ENCODE measurements around the gene CACNA1C. TPM values are rescaled to one million over a fixed set of nuclear protein-coding genes. Genes with fewer than 3 reads are reported as not detected.
A peak's percentile ranks its signal among the peaks of the same experiment; 100 is the strongest.

CACNA1C gene
- total RNA-seq, 4 donors from 2014 or later, result 1.5 to 13.5 (median 2.1) TPM

DNA sequence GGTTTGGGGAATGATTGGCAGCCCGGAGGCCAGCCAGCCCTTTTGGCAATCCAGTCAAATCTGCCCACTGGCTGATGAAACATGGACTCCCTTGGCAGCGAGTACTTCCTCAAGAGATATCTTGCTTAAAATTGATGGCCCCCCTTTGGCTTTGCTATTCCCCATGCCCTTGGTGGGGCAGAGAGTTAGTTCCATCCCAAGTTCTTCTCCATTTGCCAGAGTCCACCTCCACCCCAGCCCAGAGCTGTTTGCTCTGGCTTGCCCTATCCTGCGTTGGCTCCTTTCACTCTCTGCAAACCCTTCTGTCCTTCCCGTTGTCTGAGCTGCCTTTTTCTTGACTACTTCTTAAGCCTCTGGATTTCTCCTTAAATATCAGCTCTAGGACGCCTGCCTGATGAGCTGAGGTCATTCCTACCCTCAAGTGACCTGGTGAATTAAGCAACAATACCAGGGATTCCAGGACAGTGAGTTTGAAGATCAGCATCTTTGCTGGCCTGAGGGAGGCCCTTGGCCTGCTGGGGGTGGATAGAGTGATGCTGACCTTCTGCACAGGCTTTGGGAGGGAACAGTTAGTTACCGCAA lies 212.0 kb downstream of the CACNA1C start:
- DNase-seq, result no peak
- Histone ChIP-seq H3K36me3 (no peaks in the 10 kb centered on the region), H3K4me3 (no peak overlapping the region), H3K4me1 (peaks cover 3 to 58% (median 19%) of the 10 kb centered on the region in 3 donors), H3K27ac (peak overlapping the region; percentile 39 to 78 (median 70)), H3K27me3 (peaks cover 0 to 21% (median 0%) of the 10 kb centered on the region in 4 donors), H3K9me3 (no peaks in the 10 kb centered on the region)
- intact Hi-C loops (cut with DNase I), result no loop called here
- TF ChIP-seq, protein P1, sequence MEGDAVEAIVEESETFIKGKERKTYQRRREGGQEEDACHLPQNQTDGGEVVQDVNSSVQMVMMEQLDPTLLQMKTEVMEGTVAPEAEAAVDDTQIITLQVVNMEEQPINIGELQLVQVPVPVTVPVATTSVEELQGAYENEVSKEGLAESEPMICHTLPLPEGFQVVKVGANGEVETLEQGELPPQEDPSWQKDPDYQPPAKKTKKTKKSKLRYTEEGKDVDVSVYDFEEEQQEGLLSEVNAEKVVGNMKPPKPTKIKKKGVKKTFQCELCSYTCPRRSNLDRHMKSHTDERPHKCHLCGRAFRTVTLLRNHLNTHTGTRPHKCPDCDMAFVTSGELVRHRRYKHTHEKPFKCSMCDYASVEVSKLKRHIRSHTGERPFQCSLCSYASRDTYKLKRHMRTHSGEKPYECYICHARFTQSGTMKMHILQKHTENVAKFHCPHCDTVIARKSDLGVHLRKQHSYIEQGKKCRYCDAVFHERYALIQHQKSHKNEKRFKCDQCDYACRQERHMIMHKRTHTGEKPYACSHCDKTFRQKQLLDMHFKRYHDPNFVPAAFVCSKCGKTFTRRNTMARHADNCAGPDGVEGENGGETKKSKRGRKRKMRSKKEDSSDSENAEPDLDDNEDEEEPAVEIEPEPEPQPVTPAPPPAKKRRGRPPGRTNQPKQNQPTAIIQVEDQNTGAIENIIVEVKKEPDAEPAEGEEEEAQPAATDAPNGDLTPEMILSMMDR (IDR thresholded peaks at IDR 0.05), result no peak
- TF ChIP-seq POLR2A (IDR thresholded peaks at IDR 0.05), result peak in 1 of 4 donors; percentile 28
- WGBS, 2 donors, result 42 to 59% methylated on average over 6 of the region's 6 CpGs

DNA sequence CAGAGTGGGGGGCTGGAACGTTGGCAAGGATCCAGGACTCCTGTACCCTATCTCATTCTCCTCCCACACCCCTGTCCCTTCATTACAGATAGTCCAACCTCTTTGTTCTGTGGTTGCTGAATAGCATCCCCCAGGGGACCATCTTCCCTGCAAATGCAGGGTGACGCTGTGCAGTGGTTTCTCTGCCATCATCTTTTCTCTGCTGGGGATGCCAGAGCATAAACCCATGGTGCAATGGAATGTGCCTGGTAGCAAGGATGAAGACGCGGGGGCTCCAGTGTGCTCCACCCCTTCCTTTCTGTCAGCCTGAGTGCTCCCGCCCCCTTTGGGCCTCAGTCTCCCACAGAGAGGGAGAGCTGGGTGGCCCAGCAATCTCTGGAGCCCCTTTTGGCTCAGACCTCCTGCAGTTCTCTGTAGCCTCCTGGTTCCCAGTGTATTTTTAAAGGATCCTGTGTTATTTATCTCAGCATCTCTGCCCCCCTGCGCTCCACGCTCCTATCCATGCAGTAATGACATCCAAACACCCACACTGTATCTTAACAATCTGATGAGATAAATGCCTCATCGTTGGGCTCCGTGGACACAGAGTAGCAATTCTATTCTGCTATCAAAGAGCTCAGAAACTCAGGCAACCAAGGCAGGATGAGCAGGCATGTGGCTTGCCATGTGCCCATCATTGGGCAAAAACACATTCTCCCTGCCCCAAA lies 212.8 kb downstream of the CACNA1C start:
- intact Hi-C loops (cut with DNase I), result no loop called here
- peaks cover 0 to 21% (median 0%) of the 10 kb centered on the region in 4 donors for H3K27me3 ChIP-seq
- H3K27ac ChIP-seq, result peak overlapping the region; percentile 15 to 74 (median 62)
- H3K4me3 ChIP-seq, result no peak overlapping the region
- peaks cover 3 to 58% (median 19%) of the 10 kb centered on the region in 3 donors for H3K4me1 ChIP-seq
- no peaks in the 10 kb centered on the region for H3K36me3 ChIP-seq
- WGBS, 2 donors, result 73 to 75% methylated on average over 8 to 9 of the region's 9 CpGs
- no peaks in the 10 kb centered on the region for H3K9me3 ChIP-seq
- TF ChIP-seq POLR2A (IDR thresholded peaks at IDR 0.05), result no peak
- TF ChIP-seq, protein P1 (IDR thresholded peaks at IDR 0.05), result no peak
- no peak for DNase-seq

DNA sequence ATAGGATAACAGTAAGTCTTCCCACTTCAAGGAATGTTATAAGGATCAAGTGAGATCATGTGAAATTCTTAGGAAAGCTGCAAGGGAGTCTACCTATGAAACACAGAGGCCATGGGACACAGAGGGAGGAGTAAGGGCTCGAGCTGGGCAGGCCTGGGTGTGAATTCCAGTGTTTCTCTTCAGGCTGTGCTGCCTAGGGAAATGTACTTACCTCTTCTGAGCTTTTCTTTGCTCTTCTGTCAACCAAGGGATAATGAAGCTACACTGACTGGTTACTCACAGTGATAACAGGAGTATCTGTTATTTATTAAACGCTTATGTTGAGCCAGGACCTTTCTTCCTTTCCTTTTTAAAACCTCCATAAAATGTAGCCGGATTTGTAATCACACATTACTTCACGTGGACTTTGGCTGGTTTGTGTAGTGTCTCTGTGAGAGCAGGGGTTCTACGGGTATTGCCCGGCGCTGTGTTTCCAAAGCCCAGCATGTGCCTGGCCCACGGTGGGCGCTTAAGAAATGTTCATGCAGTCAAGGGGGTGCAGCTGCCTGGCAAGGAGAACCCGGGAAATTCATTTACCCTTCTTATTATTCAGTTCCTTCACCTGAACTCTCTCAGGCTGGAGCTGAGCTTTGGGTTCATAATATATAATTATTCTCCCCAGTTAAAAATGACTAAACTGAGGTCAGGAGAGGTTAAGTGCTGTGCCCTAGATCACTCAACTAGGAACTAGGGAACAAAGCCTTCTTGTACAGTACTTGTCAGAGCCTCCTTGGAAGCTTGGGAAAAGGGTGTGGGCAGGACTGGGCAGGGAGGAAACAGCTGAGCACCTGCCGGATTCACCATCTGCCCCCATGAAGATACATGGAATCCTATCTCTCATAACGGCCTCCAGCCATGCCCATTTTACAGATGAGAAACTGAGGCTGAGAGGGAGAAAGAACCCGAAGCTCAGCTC lies 214.2 kb downstream of the CACNA1C start:
- peaks cover 0 to 21% (median 0%) of the 10 kb centered on the region in 4 donors for H3K27me3 ChIP-seq
- peak overlapping the region in 3 of 4 donors; percentile 62 to 81 (median 80) for H3K27ac ChIP-seq
- H3K9me3 ChIP-seq, result no peaks in the 10 kb centered on the region
- H3K36me3 ChIP-seq, result no peaks in the 10 kb centered on the region
- TF ChIP-seq POLR2A (IDR thresholded peaks at IDR 0.05), result no peak
- TF ChIP-seq, protein P1 (IDR thresholded peaks at IDR 0.05), result no peak
- intact Hi-C loops (cut with DNase I), result no loop called here
- H3K4me1 ChIP-seq, result peaks cover 3 to 58% (median 19%) of the 10 kb centered on the region in 3 donors
- WGBS, 2 donors, result 58 to 63% methylated on average over 8 to 9 of the region's 13 CpGs
- DNase-seq, result no peak
- H3K4me3 ChIP-seq, result no peak overlapping the region

DNA sequence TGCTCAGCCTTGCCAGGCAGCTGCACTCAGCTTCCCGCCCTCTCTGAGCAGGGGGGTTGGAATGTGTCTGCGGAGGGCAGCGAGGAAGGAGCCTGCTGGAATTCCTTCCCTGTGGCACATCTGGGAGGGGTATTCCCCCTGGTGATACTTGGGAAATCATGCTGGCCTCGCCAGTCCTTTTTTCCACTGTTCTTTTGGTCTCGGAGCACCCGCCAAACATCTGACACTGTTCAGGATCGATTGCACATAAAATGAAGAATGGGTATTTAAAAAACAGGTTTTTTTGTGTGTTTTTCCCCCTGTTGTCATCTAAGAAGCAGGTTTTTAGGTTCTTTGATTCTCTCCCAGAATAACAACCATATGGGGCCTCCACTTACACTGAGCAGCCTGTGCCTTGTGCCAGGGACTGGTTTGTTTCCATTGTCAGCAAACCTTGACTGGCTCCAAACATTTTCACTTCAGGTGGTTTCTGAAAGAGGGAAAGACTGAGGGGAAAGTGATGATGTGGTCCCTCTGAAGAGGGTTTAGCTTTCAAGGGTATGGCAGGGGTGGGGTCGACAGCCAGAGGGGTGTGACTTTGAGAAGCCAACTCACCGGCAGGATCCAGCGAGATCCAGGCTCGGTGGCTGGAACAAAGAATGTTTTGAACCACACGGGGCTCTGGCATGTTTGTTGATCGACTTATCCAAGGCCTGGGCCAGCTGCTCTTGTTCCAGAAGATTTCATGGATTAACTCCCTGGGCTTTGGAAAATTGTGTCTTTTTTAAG lies 215.1 kb downstream of the CACNA1C start:
- no peak overlapping the region for H3K4me3 ChIP-seq

More for the DNA sequence above, 215.1 kb downstream of the CACNA1C start:
- Histone ChIP-seq H3K27me3 (peaks cover 0 to 21% (median 0%) of the 10 kb centered on the region in 4 donors), H3K36me3 (no peaks in the 10 kb centered on the region), H3K9me3 (no peaks in the 10 kb centered on the region), H3K4me1 (peaks cover 3 to 58% (median 19%) of the 10 kb centered on the region in 3 donors), H3K27ac (peak overlapping the region; percentile 8 to 81 (median 71))
- DNase-seq, result no peak
- intact Hi-C loops (cut with DNase I), result no loop called here
- no peak for TF ChIP-seq POLR2A (IDR thresholded peaks at IDR 0.05)
- TF ChIP-seq, protein P1 (IDR thresholded peaks at IDR 0.05), result no peak
- WGBS, 2 donors, result 35 to 41% methylated on average over 10 to 12 of the region's 13 CpGs

All from esophagus squamous epithelium (tissue), 5 donors.